Right renal pelvis (tissue), 4 donors: ENCODE measurements around the gene NEU1. TPM values are rescaled to one million over a fixed set of nuclear protein-coding genes. Genes with fewer than 3 reads are reported as not detected.
"Not testable (repeated sequence)": the region's sequence is repeated elsewhere in the genome, so short reads cannot be mapped to it uniquely, and the experiment has no call there.

Source experiments
- DNase-seq, 4 donors: peaks; one replicate each; pipeline ENCODE4 v3.0.0-alpha.2; 2013; ENCODE audit warnings: low read depth in 4 of 4, low spot score in 3 of 4, missing footprints in 1 of 4
- polyA plus RNA-seq, 4 donors: library from polyadenylated mRNA; unstranded; fragments of 120-200 nt; gene quantifications; one replicate each; pipeline ENCODE4 v1.2.1, GENCODE V29; 2013; ENCODE audit not compliant: insufficient read length in 4 of 4

Gene NEU1
- polyA plus RNA-seq, 4 donors = 76.5 to 91.2 (median 76.6) TPM

- peak in 1 of 4 donors; percentile 69 for DNase-seq
These were observed 40.4 kb downstream of the NEU1 start for GRCh38 chr6:31822036-31822821.

GRCh38 chr6:31821301-31822035 lies 41.2 kb downstream of the NEU1 start:
- DNase-seq = no peak

- not testable (repeated sequence) for DNase-seq
These were observed 42.2 kb downstream of the NEU1 start for GRCh38 chr6:31820399-31820798.

GRCh38 chr6:31819871-31820299 lies 42.7 kb downstream of the NEU1 start:
- no peak for DNase-seq

GRCh38 chr6:31817929-31818511 lies 44.6 kb downstream of the NEU1 start:
- DNase-seq = not testable (repeated sequence)

- DNase-seq = not testable (repeated sequence)
These were observed 45.3 kb downstream of the NEU1 start for GRCh38 chr6:31817133-31817928.

GRCh38 chr6:31815025-31815838 lies 47.4 kb downstream of the NEU1 start, which contains the start of the genes HSPA1A and HSPA1L:
Gene HSPA1A (plus strand): TSS chr6:31815543. CDS start chr6:31815757, 214 bp downstream.
Gene HSPA1L (minus strand): TSS chr6:31815283. CDS start chr6:31811972, 3,311 bp downstream.
- peak; percentile 92 to 97 (median 94) for DNase-seq

GRCh38 chr6:31814677-31815024 lies 48.0 kb downstream of the NEU1 start:
- DNase-seq = peak; percentile 86 to 96 (median 94)

GRCh38 chr6:31813465-31813849 lies 49.2 kb downstream of the NEU1 start:
- no peak for DNase-seq

- no peak for DNase-seq
These were observed 51.0 kb downstream of the NEU1 start for GRCh38 chr6:31811645-31812044.

GRCh38 chr6:31808599-31808998 lies 54.0 kb downstream of the NEU1 start:
- DNase-seq = not testable (repeated sequence)

Other genes starting within 250 kb of the NEU1 start
- gene AIF1, start 247.6 kb downstream of the NEU1 start, polyA plus RNA-seq = 10 to 100 TPM; 73.2 to 86.0 (median 82.3) TPM
- gene PRRC2A, start 242.1 kb downstream of the NEU1 start, polyA plus RNA-seq = 100 to 1,000 TPM; 158 to 215 (median 172) TPM
- gene BAG6, start 210.2 kb downstream of the NEU1 start, polyA plus RNA-seq = 100 to 1,000 TPM; 236 to 267 (median 247) TPM
- gene APOM, start 206.9 kb downstream of the NEU1 start, polyA plus RNA-seq = 100 to 1,000 TPM in 3 of 4 donors, 10 to 100 TPM in 1; 91.2 to 139 (median 117) TPM
- gene C6orf47, start 202.0 kb downstream of the NEU1 start, polyA plus RNA-seq = 10 to 100 TPM; 20.0 to 22.5 (median 20.7) TPM
- 10 to 100 TPM; 25.6 to 28.8 (median 26.0) TPM for gene GPANK1, start 197.8 kb downstream of the NEU1 start, polyA plus RNA-seq
- 100 to 1,000 TPM; 237 to 255 (median 246) TPM for gene CSNK2B, start 196.7 kb downstream of the NEU1 start, polyA plus RNA-seq
- gene LY6G5B, start 192.8 kb downstream of the NEU1 start, polyA plus RNA-seq = 10 to 100 TPM; 14.0 to 21.3 (median 15.2) TPM
- gene LY6G5C, start 181.8 kb downstream of the NEU1 start, polyA plus RNA-seq = 1 to 10 TPM; 2.4 to 3.3 (median 2.7) TPM
- 10 to 100 TPM; 52.5 to 62.6 (median 52.9) TPM for gene ABHD16A, start 159.5 kb downstream of the NEU1 start, polyA plus RNA-seq
- gene LY6G6F, start 156.0 kb downstream of the NEU1 start, polyA plus RNA-seq = 1 to 10 TPM in 1 of 4 donors, under 1 TPM in 3; 0.33 to 1.0 (median 0.80) TPM
- under 1 TPM in 1 of 4 donors, not detected in 3; 0.82 TPM for gene LY6G6D, start 147.5 kb downstream of the NEU1 start, polyA plus RNA-seq
- gene LY6G6C, start 141.1 kb downstream of the NEU1 start, polyA plus RNA-seq = under 1 TPM in 3 of 4 donors, not detected in 1; 0.28 to 0.43 (median 0.40) TPM
- gene MPIG6B, start 139.4 kb downstream of the NEU1 start, polyA plus RNA-seq = 1 to 10 TPM in 3 of 4 donors, under 1 TPM in 1; 0.96 to 3.8 (median 1.2) TPM
- 100 to 1,000 TPM; 148 to 230 (median 168) TPM for gene DDAH2, start 133.5 kb downstream of the NEU1 start, polyA plus RNA-seq
- gene CLIC1, start 126.3 kb downstream of the NEU1 start, polyA plus RNA-seq = 100 to 1,000 TPM; 290 to 327 (median 297) TPM
- gene MSH5, start 122.8 kb downstream of the NEU1 start, polyA plus RNA-seq = 10 to 100 TPM; 18.3 to 25.7 (median 20.5) TPM
- 1 to 10 TPM; 2.7 to 9.2 (median 5.6) TPM for gene SAPCD1, start 100.2 kb downstream of the NEU1 start, polyA plus RNA-seq
- gene VWA7, start 85.5 kb downstream of the NEU1 start, polyA plus RNA-seq = 10 to 100 TPM in 1 of 4 donors, 1 to 10 TPM in 3; 7.1 to 10.4 (median 8.7) TPM
- 10 to 100 TPM; 56.8 to 59.8 (median 59.0) TPM for gene VARS1, start 67.1 kb downstream of the NEU1 start, polyA plus RNA-seq
- 10 to 100 TPM; 82.9 to 92.5 (median 84.0) TPM for gene LSM2, start 55.9 kb downstream of the NEU1 start, polyA plus RNA-seq
- 1 to 10 TPM; 3.8 to 4.8 (median 4.0) TPM for gene HSPA1L, start 47.5 kb downstream of the NEU1 start, polyA plus RNA-seq
- 100 to 1,000 TPM in 2 of 4 donors, 10 to 100 TPM in 2; 93.4 to 143 (median 105) TPM for gene HSPA1A, start 47.3 kb downstream of the NEU1 start, polyA plus RNA-seq
- gene HSPA1B, start 35.1 kb downstream of the NEU1 start, polyA plus RNA-seq = 100 to 1,000 TPM; 106 to 189 (median 147) TPM
- 10 to 100 TPM; 44.2 to 55.2 (median 44.7) TPM for gene SLC44A4, start 16.2 kb upstream of the NEU1 start, polyA plus RNA-seq
- 10 to 100 TPM; 71.6 to 88.6 (median 77.8) TPM for gene EHMT2, start 34.9 kb upstream of the NEU1 start, polyA plus RNA-seq
- gene ZBTB12, start 39.3 kb upstream of the NEU1 start, polyA plus RNA-seq = 10 to 100 TPM; 21.6 to 27.7 (median 23.0) TPM
- gene C2, start 64.9 kb upstream of the NEU1 start, polyA plus RNA-seq = 1 to 10 TPM; 3.6 to 5.6 (median 4.3) TPM
- 10 to 100 TPM in 1 of 4 donors, 1 to 10 TPM in 3; 5.0 to 20.8 (median 6.1) TPM for gene CFB, start 83.3 kb upstream of the NEU1 start, polyA plus RNA-seq
- gene NELFE, start 96.2 kb upstream of the NEU1 start, polyA plus RNA-seq = 100 to 1,000 TPM in 1 of 4 donors, 10 to 100 TPM in 3; 88.2 to 102 (median 92.2) TPM
- gene SKIC2, start 96.4 kb upstream of the NEU1 start, polyA plus RNA-seq = 10 to 100 TPM; 41.1 to 51.1 (median 44.7) TPM
- gene DXO, start 109.3 kb upstream of the NEU1 start, polyA plus RNA-seq = 10 to 100 TPM; 28.9 to 30.7 (median 29.5) TPM
- 10 to 100 TPM; 11.1 to 23.7 (median 14.7) TPM for gene C4A, start 119.2 kb upstream of the NEU1 start, polyA plus RNA-seq
- gene C4B, start 152.0 kb upstream of the NEU1 start, polyA plus RNA-seq = 10 to 100 TPM; 13.1 to 21.4 (median 17.3) TPM
- gene CYP21A2, start 175.6 kb upstream of the NEU1 start, polyA plus RNA-seq = 1 to 10 TPM in 1 of 4 donors, under 1 TPM in 3; 0.27 to 1.2 (median 0.95) TPM
- gene TNXB, start 246.5 kb upstream of the NEU1 start, polyA plus RNA-seq = 10 to 100 TPM in 1 of 4 donors, 1 to 10 TPM in 3; 3.2 to 11.2 (median 5.0) TPM